GM19238 (cell line): Measurements from ENCODE around the gene CD44.
"Not testable (repeated sequence)": the region's sequence is repeated elsewhere in the genome, so short reads cannot be mapped to it uniquely, and the experiment has no call there.

Experiments used
- DNase-seq: peaks from one replicate; pipeline ENCODE4 v3.0.0; 2011; ENCODE audit warnings: low spot score; ENCODE audit not compliant: insufficient read length

Gene CD44

GRCh38 chr11:35138943-35139721 is at the start of gene CD44:
Gene CD44 (plus strand): TSS chr11:35139171. CDS start chr11:35139304, 133 bp downstream.
- DNase-seq: peak; percentile 39

- DNase-seq: no peak
Measured at GRCh38 chr11:35089666-35090065, 49.3 kb upstream of the CD44 start.

GRCh38 chr11:35090125-35090524 is 48.8 kb upstream of the CD44 start:
- no peak for DNase-seq

DNA sequence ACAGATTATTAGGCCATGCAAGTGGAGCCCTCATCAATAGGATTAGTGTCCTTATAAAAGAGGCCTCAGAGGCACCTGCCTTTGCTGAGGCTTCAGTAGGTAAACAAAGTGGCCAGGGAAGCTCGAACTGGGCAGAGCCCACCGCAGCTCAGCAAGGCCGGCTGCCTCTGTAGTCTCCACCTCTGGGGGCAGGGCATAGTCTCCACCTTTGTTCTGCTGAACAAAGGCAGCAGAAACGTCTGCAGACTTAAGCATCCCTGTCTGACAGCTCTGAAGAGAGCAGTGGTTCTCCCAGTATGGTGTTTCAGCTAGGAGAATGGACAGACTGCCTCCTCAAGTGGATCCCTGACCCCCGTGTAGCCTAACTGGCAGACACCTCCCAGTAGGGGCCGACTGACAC is 48.0 kb upstream of the CD44 start:
- DNase-seq: not testable (repeated sequence)

DNA sequence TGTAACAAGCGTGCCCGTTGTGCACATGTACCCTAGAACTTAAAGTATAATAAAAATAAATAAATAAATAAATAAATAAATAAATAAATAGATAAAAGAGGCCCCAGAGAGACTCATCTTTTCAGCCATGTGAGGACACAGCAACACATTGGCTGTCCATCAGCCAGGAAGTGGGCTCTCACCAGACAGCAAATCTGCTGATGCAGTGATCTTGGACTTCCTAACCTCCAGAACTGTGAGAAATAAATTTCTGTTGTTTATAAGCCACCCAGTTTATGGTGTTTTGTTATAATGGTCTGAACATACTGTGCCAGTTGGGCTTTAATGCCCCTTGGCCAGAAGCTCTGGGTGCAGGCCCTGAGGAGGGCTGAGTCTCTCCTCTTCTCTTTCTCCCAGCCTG is 42.2 kb upstream of the CD44 start:
- DNase-seq: no peak

DNA sequence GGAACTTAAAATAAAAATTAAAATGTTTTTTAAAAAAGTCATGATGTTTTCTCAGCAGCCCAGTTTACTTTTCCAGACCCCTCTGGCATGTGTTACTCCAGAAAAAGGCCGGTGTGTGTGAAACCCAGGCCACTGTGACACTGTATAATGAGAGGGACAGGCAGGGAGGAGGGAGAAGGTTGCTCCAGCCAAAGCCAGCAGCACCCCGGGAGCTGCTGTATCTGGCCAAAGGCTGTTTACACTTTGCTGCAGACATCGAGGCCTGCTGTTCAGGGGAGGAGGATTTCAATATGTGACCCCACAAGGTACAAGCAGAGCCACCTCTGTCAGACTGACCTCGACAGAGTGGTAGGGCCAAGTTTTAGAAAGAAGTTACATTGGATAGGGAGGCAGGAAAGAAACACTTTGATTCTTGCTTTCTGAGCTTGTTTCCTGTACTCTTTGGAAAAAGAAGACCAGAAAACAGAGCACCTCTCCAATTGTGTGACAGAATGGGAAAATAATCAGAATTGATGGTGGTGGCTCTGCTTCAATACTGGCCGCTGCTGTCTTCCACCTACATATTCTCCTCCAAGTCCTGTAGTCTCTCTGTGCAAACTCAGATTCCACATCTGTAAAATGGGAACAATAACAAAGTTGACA is 41.0 kb upstream of the CD44 start:
- DNase-seq: no peak

GRCh38 chr11:35098855-35099254 is 40.1 kb upstream of the CD44 start:
- no peak for DNase-seq

- DNase-seq: no peak
Measured at GRCh38 chr11:35099278-35100012, 39.5 kb upstream of the CD44 start.

- DNase-seq: no peak
Measured at GRCh38 chr11:35100013-35100383, 39.0 kb upstream of the CD44 start.

- no peak for DNase-seq
Measured at GRCh38 chr11:35101223-35101622, 37.7 kb upstream of the CD44 start.

- no peak for DNase-seq
Measured at GRCh38 chr11:35102267-35102666, 36.7 kb upstream of the CD44 start.

- no peak for DNase-seq
Measured at GRCh38 chr11:35103366-35104208, 35.4 kb upstream of the CD44 start.

DNA sequence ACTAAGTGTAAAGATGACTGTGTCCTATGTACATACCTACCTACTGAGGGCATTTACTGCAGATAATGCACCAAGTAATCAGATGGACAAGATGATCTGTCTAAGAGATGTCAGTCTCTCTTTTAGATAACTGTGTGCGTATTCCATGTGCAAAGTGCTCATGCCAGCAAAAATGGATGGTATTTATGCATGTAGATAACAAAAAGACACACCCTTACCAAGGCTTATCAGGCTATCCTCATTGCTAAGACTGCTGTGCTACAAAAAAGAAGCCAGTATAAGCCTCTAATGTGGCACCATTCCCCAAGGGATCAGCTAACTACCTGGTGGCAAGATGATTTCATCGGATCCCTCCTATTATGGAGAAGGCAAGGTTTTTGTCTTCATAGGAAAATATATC is 34.3 kb upstream of the CD44 start:
- DNase-seq: no peak

- DNase-seq: no peak
Measured at GRCh38 chr11:35105319-35106079, 33.5 kb upstream of the CD44 start.

DNA sequence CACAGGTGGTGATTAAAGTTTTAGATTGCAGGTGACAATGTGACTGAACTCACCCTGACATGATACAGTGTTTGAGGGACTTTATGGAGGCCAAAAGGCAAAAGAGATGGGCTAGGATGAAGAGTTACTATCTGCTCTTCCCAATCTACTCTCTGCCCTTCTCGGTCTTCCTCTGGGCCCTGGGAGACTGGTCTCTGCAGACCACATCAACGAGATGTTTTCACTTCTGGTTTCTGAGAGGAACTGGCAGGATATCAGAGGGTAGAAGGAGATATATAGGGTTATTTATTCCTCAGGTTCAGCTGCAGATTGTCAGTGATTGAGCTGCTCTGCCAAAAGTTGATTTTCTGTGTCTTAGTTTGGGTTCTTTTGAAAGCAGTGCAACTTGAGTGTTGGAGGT is 32.4 kb upstream of the CD44 start:
- no peak for DNase-seq

DNA sequence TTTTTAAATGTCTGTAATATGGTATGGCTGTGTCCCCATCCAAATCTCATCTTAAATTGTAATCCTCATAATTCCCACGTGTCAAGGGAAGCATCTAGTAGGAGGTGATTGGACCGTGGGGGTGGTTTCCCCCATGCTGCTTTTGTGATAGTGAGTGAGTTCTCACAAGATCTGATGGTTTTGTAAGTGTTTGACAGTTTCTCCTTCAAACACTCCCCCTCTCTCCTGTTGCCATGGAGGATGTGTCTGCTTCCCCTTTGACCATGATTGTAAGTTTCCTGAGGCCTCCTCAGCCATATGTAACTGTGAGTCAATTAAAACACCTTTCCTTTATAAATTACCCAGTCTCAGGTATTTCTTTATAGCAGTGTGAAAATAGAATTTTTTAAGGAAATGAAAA is 31.1 kb upstream of the CD44 start:
- no peak for DNase-seq

GRCh38 chr11:35108336-35108735 is 30.6 kb upstream of the CD44 start:
- not testable (repeated sequence) for DNase-seq

- DNase-seq: no peak
Measured at GRCh38 chr11:35109041-35109440, 29.9 kb upstream of the CD44 start.

DNA sequence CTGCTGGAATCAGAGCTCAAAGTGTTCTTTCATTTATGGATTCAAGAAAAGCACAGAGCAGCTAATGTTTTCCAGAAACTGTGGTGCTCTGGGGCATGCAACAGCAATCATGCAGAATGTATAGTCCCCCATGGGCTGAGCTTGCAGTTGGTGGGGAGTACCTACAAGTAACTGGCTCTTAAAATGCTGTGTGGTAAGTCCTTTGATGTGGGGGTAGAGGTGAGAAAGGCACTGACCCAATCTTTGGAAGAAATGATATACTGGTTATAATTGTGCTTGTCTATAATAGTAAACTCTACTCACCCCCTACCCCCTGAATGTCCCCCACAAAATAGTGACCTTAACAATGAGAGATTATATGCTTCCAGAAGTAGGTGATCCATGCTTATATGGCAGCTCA is 29.1 kb upstream of the CD44 start:
- no peak for DNase-seq

DNA sequence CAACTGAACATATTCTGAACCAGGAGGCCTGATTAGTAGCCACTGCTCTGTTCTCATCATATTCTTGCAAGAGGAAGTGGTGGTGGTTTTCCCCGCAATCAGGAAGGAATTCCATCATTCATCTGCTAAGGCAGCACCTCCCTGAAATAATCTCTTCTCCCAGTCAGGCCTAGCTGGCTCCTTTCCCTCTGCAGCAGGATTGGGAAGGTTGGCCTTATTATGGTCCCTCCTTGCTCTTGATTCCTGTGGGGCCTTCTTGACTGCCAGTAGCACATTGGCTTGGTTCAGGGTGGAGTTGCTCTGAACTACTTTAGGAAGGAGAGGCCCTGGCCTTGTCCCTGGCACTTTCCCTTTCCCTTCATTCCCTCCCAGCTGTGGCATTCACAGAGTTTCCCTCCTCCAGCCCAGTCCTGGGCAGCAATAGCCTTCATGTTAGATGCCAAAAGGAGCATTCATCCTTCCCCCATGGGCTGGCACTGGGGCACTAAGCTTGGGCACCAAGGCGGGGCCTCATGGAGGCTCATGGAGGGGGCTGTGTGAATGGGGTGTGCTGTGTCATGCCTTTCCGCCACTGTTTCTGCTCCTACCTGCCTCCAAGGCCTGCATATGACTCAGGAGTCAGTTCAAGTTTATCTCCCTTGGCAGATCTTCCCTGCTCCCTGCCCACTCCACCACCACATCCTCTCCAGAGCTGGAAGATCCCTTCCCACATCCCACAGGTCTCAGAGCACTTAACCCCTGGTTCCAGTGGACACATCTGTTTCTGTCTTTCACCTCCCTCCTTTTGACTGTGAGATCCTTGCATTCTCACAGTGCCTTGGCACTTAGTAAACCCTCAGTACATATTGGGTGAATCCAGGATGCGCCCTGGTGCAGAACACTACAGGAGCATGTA is 27.6 kb upstream of the CD44 start:
- DNase-seq: no peak
